Measurements from ENCODE around the gene MAD1L1. TPM values are rescaled to one million over a fixed set of nuclear protein-coding genes. Genes with fewer than 3 reads are reported as not detected.

The MAD1L1 gene
- total RNA-seq, 1 experiment from 2014 or later: 38.5 TPM

- Histone ChIP-seq H3K9me3 (ENCODE audit: control insufficient read depth in 1 of 2, insufficient read depth in 1 of 2, low read depth in 1 of 2, low read length in 2 of 2) (no peaks in the 10 kb centered on the region), H3K4me3 (replicated peaks in 1 of 2; ENCODE audit: low read depth in 1 of 2, low read length in 2 of 2) (no peak overlapping the region), H3K79me2 (ENCODE audit: insufficient read depth, low read length) (no peaks in the 10 kb centered on the region; the same call in 1 of the 2 replicates), H3K27ac (ENCODE audit: low read depth, low read length) (no peak overlapping the region), H3K9ac (ENCODE audit: low read length) (no peak overlapping the region), H3K36me3 (ENCODE audit: control insufficient read depth in 1 of 2, insufficient read depth in 2 of 2, low read length in 2 of 2) (no peaks in the 10 kb centered on the region), H3K27me3 (ENCODE audit: insufficient read depth, low read length) (no peaks in the 10 kb centered on the region), H3K9me2 (ENCODE audit: insufficient read depth) (no peaks in the 10 kb centered on the region), H3K4me1 (ENCODE audit: control insufficient read depth in 1 of 2, insufficient read depth in 2 of 2, low read length in 2 of 2) (no peaks in the 10 kb centered on the region; a peak in 1 of 4 replicates), H4K20me1 (ENCODE audit: insufficient read depth) (no peaks in the 10 kb centered on the region), H2AFZ (ENCODE audit: low read depth, low read length, poor library complexity, severe bottlenecking) (no peak overlapping the region), H3K4me2 (ENCODE audit: low read length) (no peak overlapping the region)
- DNase-seq (ENCODE audit: low read depth, low spot score) (no peak), ATAC-seq (no peak)
- ChIA-PET POLR2A (no interaction called here), CTCF (no interaction called here), RAD21 (ENCODE audit: low non-redundant PET in 1 of 2, low total read pairs in 2 of 2, uncharacterized antibody in 2 of 2, unreplicated experiment in 2 of 2) (no interaction called here)
- no TSS peak for BruUV-seq (replicated peaks)
- intact Hi-C loops (cut with micrococcal nuclease): no loop called here
- TF ChIP-seq ELF1 (IDR thresholded peaks at IDR 0.05; ENCODE audit: borderline replicate concordance, low read depth) (no peak), ZFX (IDR thresholded peaks at IDR 0.05) (no peak), ZBTB33 (IDR thresholded peaks at IDR 0.05; ENCODE audit: extremely low read depth, insufficient replicate concordance, low read length) (no peak), CTCF (IDR thresholded peaks at IDR 0.05 in 2 of 3, conservative IDR thresholded peaks at IDR 0.05 in 1 of 3; ENCODE audit: borderline replicate concordance in 1 of 3, insufficient read depth in 1 of 3, low read depth in 2 of 3, low read length in 2 of 3) (no peak), EZH2phosphoT487 (IDR thresholded peaks at IDR 0.05; ENCODE audit: borderline replicate concordance) (no peak), JUND (IDR thresholded peaks at IDR 0.05) (no peak), POLR2AphosphoS5 (IDR thresholded peaks at IDR 0.05; ENCODE audit: low read depth, low read length) (no peak)
These were observed 187.0 kb downstream of the MAD1L1 start for GRCh38 chr7:2045559-2046405.
